Tibial nerve (tissue), 3 donors: ENCODE data around the gene STAT1.

ENCODE experiments used
- POLR2A ChIP-seq, 2 donors: fragments of 450-650 bp; IDR thresholded peaks; one replicate each; pipeline ENCODE4 v1.6.1; 2017; ENCODE audit warnings: antibody characterized with exemption in 2 of 2, mild to moderate bottlenecking in 2 of 2, moderate library complexity in 2 of 2
- TF ChIP-seq, protein P1 (sequence below), 5 experiments: fragments of 200-600 bp in 3 of 5; fragments of 450-650 bp in 2 of 5; sonication (generic) in 3 of 5; IDR thresholded peaks; one replicate each; pipeline ENCODE4 v1.5.1; 2016 to 2019; ENCODE audit warnings: antibody characterized with exemption in 5 of 5, mild to moderate bottlenecking in 3 of 5, moderate library complexity in 2 of 5

DNA sequence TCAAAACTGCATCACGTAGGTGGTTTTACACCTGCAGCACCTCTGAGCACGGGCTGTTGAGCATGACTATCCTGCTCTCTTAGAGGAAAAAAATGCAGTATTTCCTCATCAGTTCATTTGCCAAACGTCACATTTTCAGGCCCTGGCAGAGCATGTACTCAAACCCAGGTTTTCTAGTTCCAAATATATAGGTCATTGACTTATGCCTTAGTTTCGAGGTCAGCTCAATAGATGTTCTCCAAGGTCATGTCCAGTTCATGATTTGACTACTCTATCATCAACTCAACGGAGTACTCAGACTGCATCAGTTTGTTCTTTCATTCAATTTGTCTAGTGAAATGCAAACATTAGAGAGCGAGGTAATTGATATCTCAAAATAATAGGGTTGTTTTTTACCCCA, 39.3 kb upstream of the STAT1 start:
- TF ChIP-seq POLR2A (IDR thresholded peaks at IDR 0.05) = no peak
- TF ChIP-seq, protein P1, sequence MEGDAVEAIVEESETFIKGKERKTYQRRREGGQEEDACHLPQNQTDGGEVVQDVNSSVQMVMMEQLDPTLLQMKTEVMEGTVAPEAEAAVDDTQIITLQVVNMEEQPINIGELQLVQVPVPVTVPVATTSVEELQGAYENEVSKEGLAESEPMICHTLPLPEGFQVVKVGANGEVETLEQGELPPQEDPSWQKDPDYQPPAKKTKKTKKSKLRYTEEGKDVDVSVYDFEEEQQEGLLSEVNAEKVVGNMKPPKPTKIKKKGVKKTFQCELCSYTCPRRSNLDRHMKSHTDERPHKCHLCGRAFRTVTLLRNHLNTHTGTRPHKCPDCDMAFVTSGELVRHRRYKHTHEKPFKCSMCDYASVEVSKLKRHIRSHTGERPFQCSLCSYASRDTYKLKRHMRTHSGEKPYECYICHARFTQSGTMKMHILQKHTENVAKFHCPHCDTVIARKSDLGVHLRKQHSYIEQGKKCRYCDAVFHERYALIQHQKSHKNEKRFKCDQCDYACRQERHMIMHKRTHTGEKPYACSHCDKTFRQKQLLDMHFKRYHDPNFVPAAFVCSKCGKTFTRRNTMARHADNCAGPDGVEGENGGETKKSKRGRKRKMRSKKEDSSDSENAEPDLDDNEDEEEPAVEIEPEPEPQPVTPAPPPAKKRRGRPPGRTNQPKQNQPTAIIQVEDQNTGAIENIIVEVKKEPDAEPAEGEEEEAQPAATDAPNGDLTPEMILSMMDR (IDR thresholded peaks at IDR 0.05) = no peak
